ENCODE measurements around the gene SRCAP.

The SRCAP gene

DNA sequence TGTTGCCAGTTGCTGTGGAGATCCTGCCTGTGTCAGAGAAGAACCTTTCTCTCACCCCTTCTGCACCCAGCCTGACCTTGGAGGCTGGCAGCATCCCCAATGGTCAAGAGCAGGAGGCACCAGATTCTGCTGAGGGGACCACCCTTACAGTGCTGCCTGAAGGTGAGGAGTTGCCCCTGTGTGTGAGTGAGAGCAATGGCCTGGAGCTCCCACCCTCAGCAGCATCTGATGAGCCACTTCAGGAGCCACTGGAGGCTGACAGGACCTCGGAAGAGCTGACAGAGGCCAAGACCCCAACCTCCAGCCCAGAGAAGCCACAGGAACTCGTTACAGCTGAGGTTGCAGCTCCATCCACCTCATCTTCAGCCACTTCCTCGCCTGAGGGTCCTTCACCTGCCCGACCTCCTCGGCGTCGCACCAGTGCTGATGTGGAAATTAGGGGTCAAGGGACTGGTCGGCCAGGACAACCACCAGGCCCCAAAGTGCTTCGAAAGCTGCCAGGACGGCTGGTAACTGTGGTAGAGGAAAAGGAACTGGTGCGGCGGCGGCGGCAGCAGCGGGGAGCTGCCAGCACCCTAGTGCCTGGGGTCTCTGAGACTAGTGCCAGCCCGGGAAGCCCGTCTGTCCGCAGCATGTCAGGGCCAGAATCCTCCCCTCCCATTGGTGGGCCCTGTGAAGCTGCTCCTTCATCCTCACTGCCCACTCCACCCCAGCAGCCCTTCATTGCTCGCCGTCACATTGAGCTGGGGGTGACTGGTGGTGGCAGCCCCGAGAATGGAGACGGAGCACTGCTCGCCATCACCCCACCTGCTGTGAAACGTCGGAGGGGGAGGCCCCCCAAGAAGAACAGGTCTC, 39.0 kb downstream of the SRCAP start:
- DNase-seq: no peak

DNA sequence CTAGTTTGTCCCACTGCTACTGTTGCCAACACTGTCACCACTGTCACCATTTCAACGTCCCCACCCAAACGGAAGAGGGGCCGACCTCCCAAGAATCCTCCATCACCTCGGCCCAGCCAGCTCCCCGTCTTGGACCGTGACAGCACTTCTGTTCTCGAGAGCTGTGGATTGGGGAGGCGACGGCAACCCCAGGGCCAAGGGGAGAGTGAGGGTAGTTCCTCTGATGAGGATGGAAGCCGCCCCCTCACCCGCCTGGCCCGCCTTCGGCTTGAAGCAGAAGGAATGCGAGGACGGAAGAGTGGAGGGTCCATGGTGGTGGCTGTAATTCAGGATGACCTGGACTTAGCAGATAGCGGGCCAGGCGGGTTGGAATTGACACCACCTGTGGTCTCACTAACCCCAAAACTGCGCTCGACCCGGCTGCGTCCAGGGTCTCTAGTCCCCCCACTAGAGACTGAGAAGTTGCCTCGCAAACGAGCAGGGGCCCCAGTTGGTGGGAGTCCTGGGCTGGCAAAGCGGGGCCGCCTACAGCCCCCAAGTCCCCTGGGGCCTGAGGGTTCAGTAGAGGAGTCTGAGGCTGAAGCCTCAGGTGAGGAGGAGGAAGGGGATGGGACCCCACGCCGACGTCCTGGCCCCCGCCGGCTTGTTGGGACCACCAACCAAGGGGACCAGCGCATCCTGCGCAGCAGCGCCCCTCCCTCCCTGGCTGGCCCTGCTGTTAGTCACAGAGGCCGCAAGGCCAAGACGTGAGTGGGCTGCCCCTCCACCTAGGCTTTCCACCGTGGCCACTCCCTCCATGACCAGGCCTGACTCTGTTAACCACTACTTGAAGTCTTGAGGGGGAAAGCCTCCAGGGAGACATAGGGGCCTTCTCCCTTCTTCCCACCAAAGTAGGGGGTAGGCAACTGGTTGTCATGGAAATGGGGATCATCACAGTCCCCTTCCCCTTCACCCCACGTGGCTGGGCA, 40.3 kb downstream of the SRCAP start:
- no peak for DNase-seq

DNA sequence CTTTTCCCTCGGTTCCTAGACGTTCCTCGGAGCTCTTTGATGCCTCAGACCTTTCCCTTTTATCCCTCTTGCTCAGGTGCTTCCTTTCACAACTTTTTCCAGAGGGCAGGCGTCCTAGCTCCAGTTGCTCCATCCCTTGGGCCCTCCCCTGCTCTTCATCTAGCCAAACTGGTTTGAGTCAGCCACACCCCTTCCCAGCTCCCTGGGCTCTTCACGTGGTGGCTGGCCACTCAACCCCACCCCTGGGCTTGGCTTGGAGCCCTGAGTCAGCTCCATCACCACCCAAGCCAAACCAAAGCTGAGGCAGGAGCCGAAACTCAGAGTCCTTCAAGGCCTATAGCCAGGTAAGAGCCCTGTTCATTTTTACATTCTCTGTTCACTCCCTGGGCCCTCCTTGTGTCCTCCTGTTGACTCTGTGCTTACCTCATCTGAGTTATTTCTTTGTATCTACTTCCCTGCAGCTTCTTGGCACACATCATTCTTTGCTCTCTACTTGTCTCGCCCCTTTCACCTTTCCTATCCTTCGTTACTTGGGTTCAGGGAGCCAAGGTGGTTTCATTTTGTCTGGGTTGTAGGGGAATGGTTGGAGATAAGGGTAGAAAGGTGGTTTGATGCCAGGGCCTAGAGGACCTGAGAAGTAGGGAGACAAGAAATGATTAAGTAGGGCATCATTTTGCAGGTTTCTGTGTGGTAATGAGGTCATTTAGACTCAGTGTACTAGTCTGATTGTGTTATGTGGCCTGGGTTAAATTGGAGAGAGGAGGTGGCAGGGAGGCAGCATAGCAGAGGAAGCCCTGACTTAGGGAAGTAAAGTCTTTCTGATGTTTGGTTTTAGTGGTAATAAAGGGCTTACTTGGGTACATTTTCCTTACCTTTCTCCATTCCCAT, 41.6 kb downstream of the SRCAP start:
- no peak for DNase-seq

DNA sequence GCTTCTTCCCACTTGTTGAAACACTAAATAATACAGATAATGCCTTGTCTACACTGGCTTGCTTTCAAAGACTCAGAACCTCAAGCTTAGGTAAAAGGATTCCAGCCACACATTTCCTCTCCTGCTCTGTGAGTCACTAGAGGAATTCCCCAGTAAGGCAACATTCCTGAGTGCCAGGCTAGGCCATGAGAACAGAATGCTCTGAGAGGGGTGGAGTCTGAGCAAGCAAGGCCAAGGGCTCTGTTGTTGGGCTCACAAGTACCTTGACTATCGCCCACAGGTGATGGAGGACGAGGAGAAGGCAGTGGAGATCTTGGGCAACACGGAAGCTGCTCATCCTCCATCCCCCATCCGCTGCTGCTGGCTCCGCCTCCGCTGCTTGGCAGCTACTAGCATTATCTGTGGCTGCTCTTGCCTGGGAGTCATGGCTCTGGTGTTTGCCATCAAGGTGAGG, 42.5 kb downstream of the SRCAP start:
- no peak for DNase-seq

DNA sequence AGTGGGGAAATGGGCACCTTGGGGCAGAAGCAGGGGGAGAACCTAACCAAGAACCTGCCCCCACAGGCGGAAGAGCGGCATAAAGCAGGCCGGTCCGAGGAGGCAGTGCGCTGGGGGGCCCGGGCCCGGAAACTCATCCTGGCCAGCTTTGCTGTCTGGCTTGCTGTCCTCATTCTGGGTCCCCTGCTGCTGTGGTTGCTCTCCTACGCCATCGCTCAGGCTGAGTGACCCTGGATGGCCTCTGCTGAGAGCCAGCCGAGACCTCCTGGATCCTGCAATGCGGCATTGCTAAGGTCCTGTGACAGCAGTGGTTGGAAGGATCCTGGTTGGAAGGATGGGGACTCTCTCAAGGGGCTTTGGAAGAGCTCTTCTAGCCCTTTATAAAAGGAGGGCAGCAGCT, 44.7 kb downstream of the SRCAP start:
- DNase-seq: no peak

DNA sequence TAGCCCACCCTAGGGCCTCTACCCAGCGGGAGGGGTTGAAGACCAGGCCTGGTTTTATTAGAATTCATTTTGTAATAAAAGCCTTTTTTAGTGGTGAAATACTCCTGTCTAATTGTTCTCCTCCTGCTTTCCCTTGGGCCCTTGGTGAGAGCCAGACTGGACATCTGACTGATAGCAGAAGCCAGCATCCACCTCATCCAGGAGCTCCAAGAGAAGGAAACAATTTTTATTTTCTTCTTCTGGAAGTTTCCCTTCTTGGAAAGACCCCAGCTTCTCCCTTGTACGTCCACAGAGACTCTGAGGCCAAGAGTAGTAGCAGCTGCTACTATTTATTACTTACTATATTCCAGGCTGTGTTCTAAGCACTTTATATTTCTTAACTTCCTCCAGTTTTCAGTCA, 45.2 kb downstream of the SRCAP start:
- no peak for DNase-seq

DNA sequence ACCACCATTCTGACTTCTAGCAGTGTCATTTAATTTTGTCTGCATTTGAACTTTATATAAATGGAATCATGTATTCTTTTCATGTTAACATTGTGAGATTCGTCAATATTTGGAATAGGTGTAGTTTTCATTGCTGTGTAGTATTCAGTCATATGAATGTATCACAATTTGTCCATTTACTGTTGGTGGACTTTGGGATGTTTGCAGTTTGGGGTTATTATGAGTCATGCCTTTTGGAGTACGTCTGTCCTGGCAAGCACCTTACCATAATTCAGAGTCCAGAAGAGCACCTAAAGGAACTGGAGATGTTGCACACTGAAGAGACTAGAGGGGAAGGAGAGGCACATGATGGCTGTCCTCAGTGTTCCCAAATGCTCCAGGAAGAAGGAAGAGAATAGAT, 46.1 kb downstream of the SRCAP start:
- DNase-seq: no peak

DNA sequence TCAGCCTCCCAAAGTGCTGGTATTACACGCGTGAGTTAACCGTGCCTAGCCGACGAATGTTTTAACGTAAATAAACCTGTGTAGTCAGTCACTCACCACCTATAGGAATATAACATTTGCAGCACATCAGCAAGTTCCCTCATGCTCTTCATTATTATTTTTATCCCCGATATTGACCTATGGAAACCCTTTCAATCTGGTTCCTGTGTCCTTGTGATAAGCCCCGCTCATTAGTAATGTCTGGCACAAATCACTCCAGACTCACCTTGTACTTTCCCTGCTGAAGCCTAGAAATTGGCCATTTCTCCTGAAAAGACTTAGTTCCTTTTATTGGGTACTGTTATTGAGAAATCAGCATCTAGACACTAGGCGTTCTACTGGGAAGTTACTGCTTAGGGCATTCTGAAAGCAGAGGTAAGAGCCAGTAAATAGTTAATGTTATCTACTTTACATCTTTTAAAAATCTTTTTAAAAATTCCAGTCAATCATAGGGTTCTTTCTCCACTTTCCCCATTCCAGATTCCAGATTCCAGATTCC, 47.7 kb downstream of the SRCAP start:
- no peak for DNase-seq

DNA sequence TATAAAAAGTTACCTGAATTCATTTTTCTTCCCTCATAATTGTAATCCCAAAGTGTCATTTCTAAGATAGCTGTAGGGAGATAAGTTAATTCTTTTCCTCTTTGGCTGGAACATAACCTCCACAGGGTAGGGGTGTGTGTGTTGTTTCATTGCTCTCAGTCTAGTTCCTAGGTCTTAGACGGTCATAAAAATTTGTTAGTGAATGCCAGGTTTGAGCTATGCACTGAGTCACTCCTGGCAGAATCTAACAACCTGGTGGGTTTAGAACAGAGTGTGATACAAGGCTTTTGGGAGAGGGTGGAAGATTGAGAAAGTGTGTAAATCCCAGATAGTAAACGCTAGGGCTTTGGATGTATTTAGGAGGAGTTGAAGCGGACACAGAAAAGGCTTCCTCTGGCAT, 48.4 kb downstream of the SRCAP start:
- no peak for DNase-seq

DNA sequence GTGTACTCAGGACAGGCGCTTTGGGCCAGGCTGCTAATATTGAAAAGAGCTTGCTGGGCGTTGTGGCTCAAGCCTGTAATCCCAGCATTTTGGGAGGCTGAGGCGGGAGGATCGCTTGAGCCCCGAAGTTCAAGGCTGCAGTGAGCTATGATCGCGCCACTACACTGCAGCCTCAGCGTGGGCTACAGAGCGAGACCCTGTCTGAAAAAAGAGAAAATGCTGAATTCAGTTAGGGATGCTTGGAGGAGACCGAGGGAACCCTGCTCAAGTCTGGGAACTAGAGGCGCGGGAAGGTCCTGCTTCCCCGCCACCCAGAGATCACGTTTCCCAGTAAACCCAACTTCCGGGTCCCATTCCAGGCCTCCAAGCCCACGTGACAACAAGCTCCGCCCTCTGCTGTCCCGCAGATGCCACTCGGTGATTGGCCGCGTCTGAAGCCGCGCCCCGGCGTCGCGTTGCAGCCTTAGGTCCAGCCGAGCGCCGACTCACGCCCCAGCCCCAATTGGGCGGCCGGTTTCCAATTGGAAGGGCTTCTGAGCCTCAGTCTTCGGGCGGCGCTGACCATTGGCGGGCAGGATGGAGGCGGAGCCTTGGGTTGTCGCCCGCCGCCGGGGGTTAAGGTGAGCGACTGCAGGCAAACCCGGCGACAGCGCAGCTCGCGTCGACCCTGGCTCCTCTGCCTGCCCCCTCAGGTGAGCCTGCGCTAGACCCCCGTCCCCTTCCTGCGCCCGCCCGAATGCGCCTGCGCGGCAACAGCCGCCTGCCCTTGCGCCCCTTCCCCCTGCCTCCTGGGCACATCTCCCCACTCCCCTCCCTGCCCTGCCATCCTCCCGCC, 49.0 kb downstream of the SRCAP start, which contains the start of gene PHKG2:
Gene PHKG2 (plus strand): TSS at position 627 of the 835 bp plus-strand sequence. CDS start 396 bp downstream, outside the sequence.
- peak; percentile 97 for DNase-seq

DNA sequence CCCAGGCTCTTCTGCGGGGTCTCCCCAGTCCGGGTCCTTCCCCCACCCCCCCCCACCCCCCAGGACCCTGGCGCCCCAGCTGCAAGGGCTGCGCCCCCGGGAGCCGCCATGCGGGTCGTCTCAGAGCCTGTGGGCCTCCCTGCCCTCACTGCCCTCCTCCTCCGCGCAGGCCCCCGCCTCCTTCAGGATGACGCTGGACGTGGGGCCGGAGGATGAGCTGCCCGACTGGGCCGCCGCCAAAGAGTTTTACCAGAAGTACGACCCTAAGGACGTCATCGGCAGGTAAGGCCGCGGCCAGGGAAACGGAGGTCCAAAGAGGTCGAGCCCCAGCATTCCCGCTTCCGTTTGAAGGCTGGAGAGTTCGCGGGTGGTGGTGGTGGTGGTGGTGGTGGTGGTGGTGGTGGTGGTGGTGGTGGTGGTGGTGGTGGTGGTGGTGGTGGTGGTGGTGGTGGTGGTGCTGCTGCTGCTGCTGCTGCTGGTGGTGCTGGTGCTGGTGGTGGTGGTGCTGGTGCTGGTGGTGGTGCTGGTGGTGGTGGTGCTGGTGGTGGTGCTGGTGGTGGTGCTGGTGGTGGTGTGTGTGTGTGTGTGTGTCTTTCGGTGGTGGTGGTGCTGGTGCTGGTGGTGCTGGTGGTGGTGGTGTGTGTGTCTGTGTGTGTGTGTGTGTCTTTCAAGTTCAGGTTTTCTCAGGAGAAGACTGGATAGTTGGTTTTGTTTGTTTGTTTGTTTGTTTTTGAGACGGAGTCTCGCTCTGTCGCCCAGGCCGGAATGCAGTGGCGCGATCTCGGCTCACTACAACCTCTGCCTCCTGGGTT, 49.9 kb downstream of the SRCAP start:
- DNase-seq: peak; percentile 27

DNA sequence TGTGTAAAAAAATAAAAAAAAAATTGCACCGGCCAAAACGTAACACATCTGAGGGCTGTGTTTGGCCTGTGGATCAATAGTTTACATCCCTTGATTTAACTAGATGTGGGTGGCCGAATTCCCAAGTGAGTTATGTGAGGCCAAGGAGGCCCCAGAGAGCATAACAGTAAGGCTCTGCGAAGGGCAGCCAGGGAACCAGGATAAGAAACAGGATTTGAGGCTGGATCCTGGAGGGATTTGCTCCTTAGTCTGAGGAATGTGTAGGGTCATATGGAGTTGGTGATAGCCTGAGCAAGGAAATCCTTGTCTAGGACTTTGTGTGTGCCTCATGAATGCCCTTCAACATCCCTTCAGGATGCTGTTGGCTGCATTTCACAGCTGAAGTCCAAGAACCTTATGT, 51.2 kb downstream of the SRCAP start:
- no peak for DNase-seq

DNA sequence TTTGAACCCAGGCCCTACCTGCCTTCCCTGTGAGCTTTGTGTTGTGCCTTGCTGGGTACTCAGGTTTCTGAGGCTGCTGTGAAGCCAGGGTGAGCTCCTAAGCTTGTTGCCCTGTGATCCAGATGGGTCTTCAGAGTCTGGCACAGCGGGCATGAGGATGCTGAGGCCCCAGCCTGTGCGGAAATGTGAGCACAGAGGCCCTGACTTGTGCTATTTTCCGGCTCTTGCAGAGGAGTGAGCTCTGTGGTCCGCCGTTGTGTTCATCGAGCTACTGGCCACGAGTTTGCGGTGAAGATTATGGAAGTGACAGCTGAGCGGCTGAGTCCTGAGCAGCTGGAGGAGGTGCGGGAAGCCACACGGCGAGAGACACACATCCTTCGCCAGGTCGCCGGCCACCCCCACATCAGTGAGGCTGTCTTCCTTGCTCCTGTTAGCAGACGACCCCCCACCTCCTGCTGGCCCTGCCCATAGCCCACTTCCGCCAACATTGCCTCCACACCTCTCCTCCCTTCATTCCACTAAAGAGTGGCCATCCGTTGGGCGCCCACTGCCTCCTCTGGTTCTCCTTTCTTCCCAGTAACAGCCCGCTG, 52.0 kb downstream of the SRCAP start:
- DNase-seq: no peak

DNA sequence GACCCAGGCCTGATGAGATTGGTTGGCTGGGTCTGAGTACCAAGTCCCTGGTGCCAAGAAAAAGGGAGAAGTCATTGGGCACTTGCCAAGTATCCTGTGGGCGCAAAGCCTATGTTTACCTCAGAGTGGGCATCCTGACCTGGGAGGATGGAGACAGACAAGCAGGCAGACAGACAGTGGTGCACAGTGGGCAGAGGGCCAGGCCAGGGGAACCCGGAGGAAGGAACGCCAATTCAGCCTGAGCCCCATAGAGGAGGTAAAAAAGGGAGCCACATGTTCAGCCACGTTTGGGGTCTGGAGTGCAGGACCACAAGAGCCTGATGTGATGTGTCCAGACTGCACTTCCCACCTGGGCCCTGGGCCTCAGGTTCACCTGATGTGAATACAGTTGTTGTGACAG, 54.6 kb downstream of the SRCAP start:
- no peak for DNase-seq

DNA sequence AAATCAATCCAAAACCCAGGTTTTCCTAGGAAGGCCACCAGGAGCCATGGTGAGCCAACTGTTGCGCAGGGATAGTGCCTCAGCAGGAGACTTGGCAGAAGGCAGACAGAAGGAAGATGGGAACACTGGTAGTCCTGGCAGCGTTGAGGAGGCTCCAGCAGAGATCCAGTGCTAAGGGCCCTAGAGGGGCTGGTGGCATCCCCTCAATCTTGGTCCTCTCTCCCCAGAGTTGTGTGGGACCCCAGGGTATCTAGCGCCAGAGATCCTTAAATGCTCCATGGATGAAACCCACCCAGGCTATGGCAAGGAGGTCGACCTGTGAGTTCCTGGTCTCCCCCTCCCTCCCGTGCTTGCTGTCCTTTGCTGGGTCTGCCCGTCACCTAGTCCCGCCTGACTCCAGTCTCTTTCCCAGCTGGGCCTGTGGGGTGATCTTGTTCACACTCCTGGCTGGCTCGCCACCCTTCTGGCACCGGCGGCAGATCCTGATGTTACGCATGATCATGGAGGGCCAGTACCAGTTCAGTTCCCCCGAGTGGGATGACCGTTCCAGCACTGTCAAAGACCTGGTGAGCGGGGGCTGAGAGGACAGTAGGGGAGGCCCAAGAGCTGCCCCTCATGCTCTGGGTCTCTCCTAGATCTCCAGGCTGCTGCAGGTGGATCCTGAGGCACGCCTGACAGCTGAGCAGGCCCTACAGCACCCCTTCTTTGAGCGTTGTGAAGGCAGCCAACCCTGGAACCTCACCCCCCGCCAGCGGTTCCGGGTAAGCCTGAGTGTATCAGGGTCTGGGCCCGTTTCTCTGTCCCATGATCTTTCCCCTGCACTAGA, 57.2 kb downstream of the SRCAP start:
- DNase-seq: no peak

DNA sequence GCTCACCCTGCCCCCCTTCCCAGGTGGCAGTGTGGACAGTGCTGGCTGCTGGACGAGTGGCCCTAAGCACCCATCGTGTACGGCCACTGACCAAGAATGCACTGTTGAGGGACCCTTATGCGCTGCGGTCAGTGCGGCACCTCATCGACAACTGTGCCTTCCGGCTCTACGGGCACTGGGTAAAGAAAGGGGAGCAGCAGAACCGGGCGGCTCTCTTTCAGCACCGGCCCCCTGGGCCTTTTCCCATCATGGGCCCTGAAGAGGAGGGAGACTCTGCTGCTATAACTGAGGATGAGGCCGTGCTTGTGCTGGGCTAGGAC, 57.8 kb downstream of the SRCAP start:
- DNase-seq: no peak

DNA sequence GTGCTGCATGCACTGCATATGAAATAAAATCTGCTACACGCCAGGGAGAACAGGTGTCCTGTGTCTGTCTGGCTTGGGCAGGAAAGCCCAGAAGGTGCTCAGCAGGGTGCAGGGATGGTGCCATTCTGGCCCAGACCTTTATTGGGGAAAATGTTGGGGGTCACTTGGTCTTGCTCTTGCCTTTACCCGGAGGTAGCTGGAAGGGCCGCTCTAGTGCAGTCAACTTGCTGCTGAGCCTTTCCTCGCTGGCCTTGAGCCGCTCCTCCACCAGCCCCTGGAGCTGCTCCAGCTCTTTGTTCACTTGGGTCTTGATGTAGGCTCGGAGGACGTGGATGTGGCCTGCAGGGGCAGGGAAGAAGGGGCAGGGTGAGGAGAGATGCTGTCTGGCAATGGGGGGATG, 58.3 kb downstream of the SRCAP start:
- no peak for DNase-seq

DNA sequence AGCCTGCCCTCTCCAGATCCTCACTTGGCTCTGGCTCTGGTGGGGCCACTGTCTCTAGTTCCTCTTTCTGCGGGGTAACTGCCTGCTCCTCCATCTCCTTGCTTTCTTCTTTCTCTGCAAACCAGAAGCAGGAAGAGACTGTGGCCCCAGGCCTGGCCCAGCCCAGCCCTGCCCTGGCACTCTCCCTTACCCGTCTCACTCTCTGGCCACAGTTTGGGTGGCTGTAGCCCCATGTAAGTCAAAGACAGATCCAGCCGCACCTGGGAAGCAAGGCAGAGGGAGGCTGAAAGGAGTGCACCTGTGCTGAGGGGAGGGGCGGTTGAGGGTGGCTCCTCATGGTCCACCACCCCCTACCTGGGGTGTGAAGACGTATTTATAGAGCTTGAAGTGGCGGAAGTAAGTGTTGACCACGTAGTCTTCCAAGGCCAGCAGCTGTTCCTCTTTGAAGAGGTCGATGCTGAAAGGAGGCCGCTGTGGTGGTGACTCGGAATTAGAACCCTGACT, 60.1 kb downstream of the SRCAP start:
- DNase-seq: no peak

DNA sequence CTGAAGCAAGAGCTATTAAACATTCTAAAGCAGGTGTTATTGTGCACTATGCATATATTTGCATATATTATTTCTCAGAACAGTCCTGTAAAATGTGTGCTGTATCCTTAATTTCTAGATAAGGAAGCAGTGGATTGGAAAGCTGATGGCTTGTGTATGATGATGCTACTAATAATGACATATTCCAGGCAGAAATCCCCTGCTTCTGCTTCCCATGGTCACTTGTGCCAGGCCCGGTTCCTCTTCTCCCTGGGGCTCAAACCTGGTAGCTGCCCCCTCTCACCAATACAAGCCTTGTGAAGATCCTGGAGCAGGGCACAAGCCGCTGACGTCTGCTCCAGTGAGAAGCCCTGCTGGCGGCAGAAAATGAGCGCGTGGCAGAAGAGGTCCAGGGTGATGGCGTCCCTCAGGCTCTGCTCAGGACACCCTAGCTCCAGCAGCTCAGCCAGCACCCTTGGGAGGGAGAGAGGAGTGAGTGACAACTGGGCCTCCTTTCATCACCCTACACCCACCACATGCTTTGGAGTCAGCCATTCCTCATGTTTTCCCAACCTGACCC, 61.1 kb downstream of the SRCAP start:
- DNase-seq: no peak
